K562 (cell line): ENCODE data around the gene LGALS14. TPM values are rescaled to one million over a fixed set of nuclear protein-coding genes. Genes with fewer than 3 reads are reported as not detected.
"Not testable (repeated sequence)": the region's sequence is repeated elsewhere in the genome, so short reads cannot be mapped to it uniquely, and the experiment has no call there.

Experiments used
- ATAC-seq: fragments of 200-7000 bp; cut with Tn5 transposase; 3 replicates; pipeline ENCODE4 v1.9.1; 2020; ENCODE audit warnings: moderate library complexity
- BruUV-seq: library from RNA; stranded (reverse); fragments of 400-500 nt; replicated peaks from 2 replicates; lab custom pipeline; 2021; lab: Mats Ljungman, UMichigan
- CTCF ChIA-PET: fragments of 300-600 bp; formaldehyde crosslinking; extraction: SDS; loops from one replicate; lab custom pipeline; 2021; ENCODE audit warnings: low intra/inter-chr PET ratio; lab: Yijun Ruan, JAX
- POLR2A ChIA-PET: fragments of 300-600, 350-650 bp; sonication (Branson Sonifier 250); formaldehyde crosslinking; extraction: SDS; loops from one replicate; lab custom pipeline; 2021; ENCODE audit warnings: antibody characterized with exemption, inconsistent platforms; lab: Yijun Ruan, JAX
- DNase-seq, 4 experiments: peaks; one replicate each; pipeline versions ENCODE4 v3.0.0 to v3.0.0-alpha.2; 2011 to 2018; ENCODE audit warnings: low spot score in 3 of 4, mixed read lengths in 3 of 4; ENCODE audit errors: extremely low read depth in 1 of 4
- FAIRE-seq: peaks from 2 replicates; lab custom pipeline; 2011; peaks lifted over from hg19 to GRCh38; lab: Jason Lieb, UNC
- H2AFZ ChIP-seq: 2 replicates; pipeline ENCODE4 v1.6.0; 2011; ENCODE audit warnings: low read depth, low read length, control low read depth, inconsistent platforms
- H3K27ac ChIP-seq: fragments of 200-600 bp; 3 replicates; pipeline ENCODE4 v1.8.0; 2011; ENCODE audit warnings: low read depth, mild to moderate bottlenecking, control low read depth, inconsistent platforms, low read length, moderate library complexity, mixed read lengths; ENCODE audit errors: extremely low read depth
- H3K27me3 ChIP-seq, 2 experiments: fragments of 300-600 bp in 1 of 2; 2 replicates in 1 of 2; 3 replicates in 1 of 2; pipeline versions ENCODE4 v1.6.0 to v1.8.0; 2011; ENCODE audit warnings: inconsistent platforms in 2 of 2, low read length in 2 of 2, mild to moderate bottlenecking in 1 of 2, mixed read lengths in 1 of 2, moderate library complexity in 1 of 2; ENCODE audit not compliant: control insufficient read depth in 2 of 2, insufficient read depth in 2 of 2
- H3K36me3 ChIP-seq: fragments of 300-600 bp; 3 replicates; pipeline ENCODE4 v1.8.0; 2011; ENCODE audit warnings: mild to moderate bottlenecking, low read length, inconsistent platforms; ENCODE audit not compliant: control insufficient read depth, insufficient read depth
- H3K4me1 ChIP-seq, 2 experiments: fragments of 200-600 bp in 1 of 2; replicated peaks in 1 of 2; 2 replicates in 1 of 2; 3 replicates in 1 of 2; pipeline versions ENCODE4 v1.5.1 to v1.8.0; 2011; ENCODE audit warnings: inconsistent platforms in 2 of 2, low read length in 2 of 2, mild to moderate bottlenecking in 1 of 2, mixed read lengths in 1 of 2, moderate library complexity in 1 of 2; ENCODE audit not compliant: control insufficient read depth in 2 of 2, insufficient read depth in 2 of 2
- H3K4me2 ChIP-seq: 2 replicates; pipeline ENCODE4 v1.6.1; 2011; ENCODE audit warnings: low read length, control low read depth, inconsistent platforms, mixed read lengths; ENCODE audit not compliant: insufficient read depth
- H3K4me3 ChIP-seq: fragments of 200-600 bp; sonication (generic), shearing (Covaris generic); 2 replicates; pipeline ENCODE4 v1.5.1; 2016; ENCODE audit warnings: control low read depth, inconsistent platforms
- H3K79me2 ChIP-seq: fragments of 200-600 bp; 3 replicates; pipeline ENCODE4 v1.8.0; 2011; ENCODE audit warnings: low read length, inconsistent platforms; ENCODE audit not compliant: control insufficient read depth, insufficient read depth
- H3K9ac ChIP-seq, 2 experiments: 2 replicates each; pipeline versions ENCODE4 v1.6.0 to v1.6.1; 2011; ENCODE audit warnings: low read depth in 2 of 2, low read length in 2 of 2, control low read depth in 1 of 2, inconsistent platforms in 1 of 2, mild to moderate bottlenecking in 1 of 2, mixed read lengths in 1 of 2; ENCODE audit not compliant: insufficient read depth in 1 of 2
- H3K9me1 ChIP-seq: one replicate; pipeline ENCODE4 v1.6.0; 2011; ENCODE audit warnings: inconsistent platforms, mild to moderate bottlenecking, low read length, moderate library complexity; ENCODE audit not compliant: control insufficient read depth, insufficient read depth
- H3K9me3 ChIP-seq: replicated peaks from 2 replicates; pipeline ENCODE4 v1.5.1; 2011; ENCODE audit warnings: low read depth, low read length, inconsistent platforms; ENCODE audit not compliant: control insufficient read depth, insufficient read depth
- H4K20me1 ChIP-seq: replicated peaks from 2 replicates; pipeline ENCODE4 v1.6.1; 2011; ENCODE audit warnings: low read length, inconsistent platforms, mixed read lengths; ENCODE audit not compliant: control insufficient read depth, insufficient read depth
- ARID2 ChIP-seq: fragments of 450-650 bp; IDR thresholded peaks from 2 replicates; pipeline ENCODE4 v1.6.1; 2017; ENCODE audit warnings: antibody characterized with exemption, mild to moderate bottlenecking
- GABPB1 ChIP-seq: sonication (generic); formaldehyde crosslinking; IDR thresholded peaks from 2 replicates; pipeline ENCODE4 v1.8.0; 2022; ENCODE audit warnings: mild to moderate bottlenecking, missing genetic modification reagents
- KLF1 ChIP-seq: fragments of 450-650 bp; IDR thresholded peaks from 2 replicates; pipeline ENCODE4 v1.6.1; 2016; ENCODE audit warnings: missing genetic modification characterization, missing compliant biosample characterization
- LEF1 ChIP-seq: fragments of 450-650 bp; IDR thresholded peaks from 2 replicates; pipeline ENCODE4 v1.6.1; 2016; ENCODE audit warnings: mild to moderate bottlenecking
- WHSC1 ChIP-seq: IDR thresholded peaks from one replicate; pipeline ENCODE4 v1.6.1; 2012; ENCODE audit warnings: low read length, control low read depth, inconsistent platforms
- ZNF140 ChIP-seq: fragments of 250-450 bp; sonication (Bioruptor Pico); IDR thresholded peaks from 2 replicates; pipeline ENCODE4 v1.8.0; 2021; ENCODE audit warnings: moderate library complexity, mild to moderate bottlenecking, inconsistent platforms
- WGBS: fragments of 100-300 bp; shearing (Covaris generic); methylation state at CpG from one replicate; pipeline ENCODE4 v1.1.6; 2016; ENCODE audit warnings: low coverage, mixed read lengths; ENCODE audit not compliant: insufficient coverage; ENCODE audit errors: missing lambda C conversion rate; 5-methylcytosine and 5-hydroxymethylcytosine counted together
- in situ Hi-C: fragments of 300-500 bp; cut with MboI; formaldehyde crosslinking; loops from 4 replicates; pipeline ENCODE4 v1.15.0; 2018; ENCODE audit warnings: inconsistent platforms, mixed read lengths
- intact Hi-C: fragments of 100-400 bp; cut with micrococcal nuclease; formaldehyde crosslinking; loops from 2 replicates; pipeline ENCODE4 v1.14.2; 2022
- polyA plus RNA-seq, 8 experiments: library from polyadenylated mRNA; depleted of rRNA in 4 of 8; stranded (reverse) in 5 of 8; unstranded in 3 of 8; fragments of >200 nt; fragmentation: Nextera tagmentation in 2 of 8; fragmentation: Illumina TruSeq in 1 of 8; extraction: Ambion mirVana in 2 of 8; extraction: Trizol in 1 of 8; gene quantifications; 2 replicates each; pipeline versions ENCODE4 v1.2.1 to v1.2.3, GENCODE V29; 2011 to 2014; ENCODE audit warnings: inconsistent platforms in 1 of 8, missing spikeins in 1 of 8
- total RNA-seq, 7 experiments: library from RNA; depleted of rRNA in 6 of 7; stranded (reverse); fragments of >200 nt in 6 of 7; fragmentation: Illumina TruSeq in 2 of 7; extraction: Trizol in 2 of 7; gene quantifications; 2 replicates each; pipeline versions ENCODE4 v1.2.1 to v1.2.3, GENCODE V29; 2011 to 2021; ENCODE audit warnings: low replicate concordance in 1 of 7
- TF ChIP-seq, protein P1 (sequence below): sonication (generic); formaldehyde crosslinking; IDR thresholded peaks from 2 replicates; pipeline ENCODE4 v1.8.0; 2023; ENCODE audit warnings: missing genetic modification reagents, mild to moderate bottlenecking, borderline replicate concordance

LGALS14 gene
- total and polyA plus RNA-seq, 9 of the 15 experiments (the other 6 are each of a cell fraction or from before 2014, with no cell fraction given), result not detected

DNA sequence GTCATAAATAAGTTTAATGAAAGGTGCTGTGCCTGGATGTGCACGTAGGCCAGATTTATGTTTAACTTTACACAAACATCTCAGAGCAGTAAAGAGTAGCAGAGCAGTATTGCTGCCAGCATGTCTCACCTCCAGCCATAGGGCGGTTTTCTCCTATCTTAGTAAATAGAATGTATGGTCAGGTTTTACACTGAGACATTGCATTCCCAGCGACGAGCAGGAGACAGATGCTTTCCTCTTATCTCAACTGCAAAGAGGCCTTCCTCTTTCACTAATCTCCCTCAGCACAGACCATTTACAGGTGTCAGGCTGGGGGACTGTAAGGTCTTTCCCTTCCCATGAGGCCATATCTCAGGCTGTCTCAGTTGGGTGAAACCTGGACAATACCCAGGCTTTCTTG lies 15.6 kb upstream of the LGALS14 start:
- POLR2A ChIA-PET, result not testable (repeated sequence)

DNA sequence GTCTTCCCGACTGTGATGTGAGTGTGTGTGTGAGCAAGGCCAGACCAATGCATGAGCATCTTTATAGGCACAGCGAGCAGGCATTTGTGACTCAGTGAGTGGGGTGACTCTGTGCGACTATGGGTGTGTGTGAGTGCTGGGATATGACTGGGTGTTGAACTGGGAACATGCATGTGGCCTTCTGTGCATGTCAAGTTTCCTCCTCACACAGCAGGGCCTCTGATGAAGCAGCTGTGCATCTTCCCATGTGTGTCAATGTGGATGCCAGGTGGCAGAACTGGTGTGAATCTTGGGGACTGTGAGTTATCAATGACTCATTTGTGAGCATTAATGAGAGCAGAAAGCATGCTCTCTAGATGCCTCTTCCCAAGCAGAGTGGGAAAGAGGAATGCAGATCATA lies 12.1 kb upstream of the LGALS14 start:
- no peak overlapping the region for H3K27ac ChIP-seq
- no peaks in the 10 kb centered on the region for H3K9me1 ChIP-seq
- H4K20me1 ChIP-seq, result no peaks in the 10 kb centered on the region
- H3K79me2 ChIP-seq, result no peaks in the 10 kb centered on the region
- H3K36me3 ChIP-seq, result no peaks in the 10 kb centered on the region
- no peak overlapping the region for H3K9ac ChIP-seq
- intact Hi-C loops, result no loop called here
- FAIRE-seq (no peak), ATAC-seq (no peak), DNase-seq (no peak)
- no peak overlapping the region for H3K4me2 ChIP-seq
- BruUV-seq, result no TSS peak
- no peak overlapping the region for H3K4me3 ChIP-seq
- CTCF ChIA-PET, result no interaction called here
- no peaks in the 10 kb centered on the region for H3K9me3 ChIP-seq
- H2AFZ ChIP-seq, result no peak overlapping the region
- no peaks in the 10 kb centered on the region for H3K4me1 ChIP-seq
- WGBS, result 0% methylated on average over 3 of the region's 3 CpGs
- in situ Hi-C loops, result no loop called here
- POLR2A ChIA-PET, result no interaction called here
- H3K27me3 ChIP-seq, result no peaks in the 10 kb centered on the region; a peak in 1 of 5 replicates
- TF ChIP-seq GABPB1, result no peak
- no peak for TF ChIP-seq ARID2
- no peak for TF ChIP-seq KLF1 (tag)
- TF ChIP-seq ZNF140 (CRISPR knock-in tag), result no peak
- TF ChIP-seq, protein P1, sequence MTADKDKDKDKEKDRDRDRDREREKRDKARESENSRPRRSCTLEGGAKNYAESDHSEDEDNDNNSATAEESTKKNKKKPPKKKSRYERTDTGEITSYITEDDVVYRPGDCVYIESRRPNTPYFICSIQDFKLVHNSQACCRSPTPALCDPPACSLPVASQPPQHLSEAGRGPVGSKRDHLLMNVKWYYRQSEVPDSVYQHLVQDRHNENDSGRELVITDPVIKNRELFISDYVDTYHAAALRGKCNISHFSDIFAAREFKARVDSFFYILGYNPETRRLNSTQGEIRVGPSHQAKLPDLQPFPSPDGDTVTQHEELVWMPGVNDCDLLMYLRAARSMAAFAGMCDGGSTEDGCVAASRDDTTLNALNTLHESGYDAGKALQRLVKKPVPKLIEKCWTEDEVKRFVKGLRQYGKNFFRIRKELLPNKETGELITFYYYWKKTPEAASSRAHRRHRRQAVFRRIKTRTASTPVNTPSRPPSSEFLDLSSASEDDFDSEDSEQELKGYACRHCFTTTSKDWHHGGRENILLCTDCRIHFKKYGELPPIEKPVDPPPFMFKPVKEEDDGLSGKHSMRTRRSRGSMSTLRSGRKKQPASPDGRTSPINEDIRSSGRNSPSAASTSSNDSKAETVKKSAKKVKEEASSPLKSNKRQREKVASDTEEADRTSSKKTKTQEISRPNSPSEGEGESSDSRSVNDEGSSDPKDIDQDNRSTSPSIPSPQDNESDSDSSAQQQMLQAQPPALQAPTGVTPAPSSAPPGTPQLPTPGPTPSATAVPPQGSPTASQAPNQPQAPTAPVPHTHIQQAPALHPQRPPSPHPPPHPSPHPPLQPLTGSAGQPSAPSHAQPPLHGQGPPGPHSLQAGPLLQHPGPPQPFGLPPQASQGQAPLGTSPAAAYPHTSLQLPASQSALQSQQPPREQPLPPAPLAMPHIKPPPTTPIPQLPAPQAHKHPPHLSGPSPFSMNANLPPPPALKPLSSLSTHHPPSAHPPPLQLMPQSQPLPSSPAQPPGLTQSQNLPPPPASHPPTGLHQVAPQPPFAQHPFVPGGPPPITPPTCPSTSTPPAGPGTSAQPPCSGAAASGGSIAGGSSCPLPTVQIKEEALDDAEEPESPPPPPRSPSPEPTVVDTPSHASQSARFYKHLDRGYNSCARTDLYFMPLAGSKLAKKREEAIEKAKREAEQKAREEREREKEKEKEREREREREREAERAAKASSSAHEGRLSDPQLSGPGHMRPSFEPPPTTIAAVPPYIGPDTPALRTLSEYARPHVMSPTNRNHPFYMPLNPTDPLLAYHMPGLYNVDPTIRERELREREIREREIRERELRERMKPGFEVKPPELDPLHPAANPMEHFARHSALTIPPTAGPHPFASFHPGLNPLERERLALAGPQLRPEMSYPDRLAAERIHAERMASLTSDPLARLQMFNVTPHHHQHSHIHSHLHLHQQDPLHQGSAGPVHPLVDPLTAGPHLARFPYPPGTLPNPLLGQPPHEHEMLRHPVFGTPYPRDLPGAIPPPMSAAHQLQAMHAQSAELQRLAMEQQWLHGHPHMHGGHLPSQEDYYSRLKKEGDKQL, result no peak
- no peak for TF ChIP-seq LEF1
- no peak for TF ChIP-seq WHSC1

More for the DNA sequence above, 15.6 kb upstream of the LGALS14 start:
- H3K27me3 ChIP-seq, in situ Hi-C loops, H3K36me3 ChIP-seq, H3K9me1 ChIP-seq, BruUV-seq, H4K20me1 ChIP-seq, H3K9me3 ChIP-seq, CTCF ChIA-PET, H3K27ac ChIP-seq, FAIRE-seq, H3K4me2 ChIP-seq, H3K4me3 ChIP-seq, ATAC-seq, DNase-seq, H3K4me1 ChIP-seq, H3K9ac ChIP-seq, H2AFZ ChIP-seq, H3K79me2 ChIP-seq, intact Hi-C loops: not testable (repeated sequence)
- WGBS, result 0% methylated on average over 4 of the region's 4 CpGs
